ENCODE data around the gene UNC119B. TPM values are rescaled to one million over a fixed set of nuclear protein-coding genes. Genes with fewer than 3 reads are reported as not detected.

The UNC119B gene
- total RNA-seq, 1 donor from 2014 or later, result 24.3 TPM

DNA sequence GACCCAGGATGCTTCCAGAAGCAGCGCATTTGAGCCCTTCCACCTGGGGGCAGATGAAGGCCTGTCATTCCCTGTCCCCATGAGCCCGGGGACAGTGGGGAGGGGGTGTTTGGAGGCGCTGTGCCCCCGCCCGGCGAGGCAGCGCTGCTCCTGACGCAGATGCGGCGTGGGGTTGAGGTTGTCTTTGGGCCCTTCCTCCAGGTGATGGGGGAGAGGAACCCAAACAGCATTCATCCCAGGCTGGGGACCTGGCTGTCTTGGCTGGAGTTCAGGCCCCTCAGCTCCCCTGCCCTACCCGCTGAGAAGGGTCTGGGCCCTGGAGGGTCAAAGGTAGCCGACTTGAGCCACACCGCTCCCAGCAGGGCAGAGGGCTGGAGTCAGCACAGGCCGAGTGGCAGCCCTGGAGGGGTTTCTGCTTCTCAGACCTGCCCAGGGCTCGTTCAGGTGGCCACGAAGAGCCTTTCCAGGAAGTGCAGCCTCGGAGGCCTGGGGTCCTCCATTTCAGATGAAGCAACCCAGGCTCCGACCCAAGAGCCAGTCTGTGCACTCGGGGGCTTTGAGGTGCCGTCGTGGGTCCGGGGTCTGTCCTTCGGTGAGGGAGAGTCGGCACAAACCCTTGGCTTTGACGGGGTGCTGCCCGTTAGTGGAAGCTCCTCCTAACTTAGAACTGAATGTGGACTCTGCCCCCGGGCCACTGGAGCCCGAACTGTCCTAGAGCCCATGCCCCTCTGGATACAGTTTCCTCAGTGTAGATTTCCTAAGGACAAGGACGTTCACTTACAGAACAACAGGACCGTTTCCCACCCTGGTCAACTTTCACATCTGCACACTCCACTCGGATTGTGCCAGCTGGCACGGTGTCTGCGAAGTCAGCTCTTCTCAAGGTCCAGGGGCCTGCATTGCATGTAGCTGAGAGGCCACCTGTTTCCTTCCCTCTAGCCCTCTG lies 31.5 kb downstream of the UNC119B start:
- H3K4me1 ChIP-seq (ENCODE audit: insufficient read depth, low read length), result no peaks in the 10 kb centered on the region
- no peak overlapping the region for H3K4me3 ChIP-seq (ENCODE audit: insufficient read depth, low read depth, low read length)
- Mint-ChIP-seq H3K27me3 (ENCODE audit: low read depth, unreplicated experiment) (no peaks in the 10 kb centered on the region), H3K9me3 (ENCODE audit: unreplicated experiment) (no peaks in the 10 kb centered on the region), H3K4me3 (ENCODE audit: unreplicated experiment) (no peak overlapping the region), H3K4me1 (ENCODE audit: low read depth, unreplicated experiment) (no peaks in the 10 kb centered on the region), H3K36me3 (ENCODE audit: low read depth, unreplicated experiment) (no peaks in the 10 kb centered on the region), H3K27ac (ENCODE audit: unreplicated experiment) (no peak overlapping the region)
- H3K27ac ChIP-seq (ENCODE audit: low read depth, low read length), result no peak overlapping the region
- no peak overlapping the region for H2AFZ ChIP-seq (ENCODE audit: low read depth, low read length)
- H4K20me1 ChIP-seq (ENCODE audit: insufficient read depth, low read length), result no peaks in the 10 kb centered on the region
- H3K36me3 ChIP-seq (ENCODE audit: insufficient read depth, low read length), result no peaks in the 10 kb centered on the region
- no peaks in the 10 kb centered on the region for H3K79me2 ChIP-seq (ENCODE audit: insufficient read depth, low read length)
- no peaks in the 10 kb centered on the region for H3K27me3 ChIP-seq (ENCODE audit: insufficient read depth, low read length)
- no peak overlapping the region for H3K4me2 ChIP-seq (ENCODE audit: low read length)
- no peak overlapping the region for H3K9ac ChIP-seq (ENCODE audit: low read length)
- FAIRE-seq (no peak), DNase-seq (ENCODE audit: low read depth) (no peak)
- TF ChIP-seq, protein P1, sequence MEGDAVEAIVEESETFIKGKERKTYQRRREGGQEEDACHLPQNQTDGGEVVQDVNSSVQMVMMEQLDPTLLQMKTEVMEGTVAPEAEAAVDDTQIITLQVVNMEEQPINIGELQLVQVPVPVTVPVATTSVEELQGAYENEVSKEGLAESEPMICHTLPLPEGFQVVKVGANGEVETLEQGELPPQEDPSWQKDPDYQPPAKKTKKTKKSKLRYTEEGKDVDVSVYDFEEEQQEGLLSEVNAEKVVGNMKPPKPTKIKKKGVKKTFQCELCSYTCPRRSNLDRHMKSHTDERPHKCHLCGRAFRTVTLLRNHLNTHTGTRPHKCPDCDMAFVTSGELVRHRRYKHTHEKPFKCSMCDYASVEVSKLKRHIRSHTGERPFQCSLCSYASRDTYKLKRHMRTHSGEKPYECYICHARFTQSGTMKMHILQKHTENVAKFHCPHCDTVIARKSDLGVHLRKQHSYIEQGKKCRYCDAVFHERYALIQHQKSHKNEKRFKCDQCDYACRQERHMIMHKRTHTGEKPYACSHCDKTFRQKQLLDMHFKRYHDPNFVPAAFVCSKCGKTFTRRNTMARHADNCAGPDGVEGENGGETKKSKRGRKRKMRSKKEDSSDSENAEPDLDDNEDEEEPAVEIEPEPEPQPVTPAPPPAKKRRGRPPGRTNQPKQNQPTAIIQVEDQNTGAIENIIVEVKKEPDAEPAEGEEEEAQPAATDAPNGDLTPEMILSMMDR (IDR thresholded peaks at IDR 0.05; ENCODE audit: insufficient read depth, low read depth, low read length), result no peak
- no peak for TF ChIP-seq EZH2 (IDR thresholded peaks at IDR 0.05; ENCODE audit: insufficient read depth, low read length)
- H3K9me3 ChIP-seq (ENCODE audit: insufficient read depth, low read depth, low read length), result no peaks in the 10 kb centered on the region

DNA sequence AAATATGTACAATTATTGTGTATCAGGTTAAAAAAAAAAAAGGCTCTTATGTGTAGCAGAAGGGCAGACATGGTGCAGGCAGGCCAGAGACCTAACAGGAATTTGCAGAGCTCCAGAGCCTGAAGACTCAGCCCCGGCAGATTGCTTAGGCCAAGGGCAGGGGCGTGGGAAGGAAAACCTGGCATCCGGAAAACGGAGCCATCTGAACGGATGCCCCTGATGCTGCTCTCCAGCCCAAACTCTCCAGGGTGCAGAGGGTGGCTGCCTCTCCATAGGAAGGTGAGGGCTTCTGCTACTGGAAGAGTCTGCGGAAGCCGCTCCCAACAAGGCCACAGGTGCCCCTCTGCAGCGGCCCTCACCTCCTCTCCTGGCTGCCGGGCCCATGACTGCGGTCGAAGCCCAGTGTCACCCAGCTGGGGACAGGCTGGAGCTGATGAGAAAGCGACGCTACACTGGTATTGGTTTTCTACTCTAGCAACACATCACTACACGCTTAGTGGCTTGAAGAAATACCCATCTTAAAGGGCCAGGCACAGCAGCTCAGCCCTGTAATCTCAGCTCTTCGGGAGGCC lies 34.8 kb downstream of the UNC119B start:
- Histone ChIP-seq H3K9ac (ENCODE audit: low read length) (no peak overlapping the region), H3K27ac (ENCODE audit: low read depth, low read length) (no peak overlapping the region), H3K4me3 (ENCODE audit: insufficient read depth, low read depth, low read length) (no peak overlapping the region), H3K9me3 (ENCODE audit: insufficient read depth, low read depth, low read length) (no peaks in the 10 kb centered on the region), H3K36me3 (ENCODE audit: insufficient read depth, low read length) (no peaks in the 10 kb centered on the region), H3K4me2 (ENCODE audit: low read length) (no peak overlapping the region), H3K4me1 (ENCODE audit: insufficient read depth, low read length) (no peaks in the 10 kb centered on the region), H2AFZ (ENCODE audit: low read depth, low read length) (no peak overlapping the region), H3K27me3 (ENCODE audit: insufficient read depth, low read length) (no peaks in the 10 kb centered on the region), H3K79me2 (ENCODE audit: insufficient read depth, low read length) (no peaks in the 10 kb centered on the region), H4K20me1 (ENCODE audit: insufficient read depth, low read length) (no peaks in the 10 kb centered on the region)
- no peaks in the 10 kb centered on the region for H3K9me3 Mint-ChIP-seq (ENCODE audit: unreplicated experiment)
- no peaks in the 10 kb centered on the region for H3K27me3 Mint-ChIP-seq (ENCODE audit: low read depth, unreplicated experiment)
- H3K4me1 Mint-ChIP-seq (ENCODE audit: low read depth, unreplicated experiment), result no peaks in the 10 kb centered on the region
- no peak for DNase-seq (ENCODE audit: low read depth)
- peaks cover 2% of the 10 kb centered on the region for H3K36me3 Mint-ChIP-seq (ENCODE audit: low read depth, unreplicated experiment)
- no peak overlapping the region for H3K4me3 Mint-ChIP-seq (ENCODE audit: unreplicated experiment)
- H3K27ac Mint-ChIP-seq (ENCODE audit: unreplicated experiment), result no peak overlapping the region
- no peak for TF ChIP-seq EZH2 (IDR thresholded peaks at IDR 0.05; ENCODE audit: insufficient read depth, low read length)
- FAIRE-seq, result no peak

DNA sequence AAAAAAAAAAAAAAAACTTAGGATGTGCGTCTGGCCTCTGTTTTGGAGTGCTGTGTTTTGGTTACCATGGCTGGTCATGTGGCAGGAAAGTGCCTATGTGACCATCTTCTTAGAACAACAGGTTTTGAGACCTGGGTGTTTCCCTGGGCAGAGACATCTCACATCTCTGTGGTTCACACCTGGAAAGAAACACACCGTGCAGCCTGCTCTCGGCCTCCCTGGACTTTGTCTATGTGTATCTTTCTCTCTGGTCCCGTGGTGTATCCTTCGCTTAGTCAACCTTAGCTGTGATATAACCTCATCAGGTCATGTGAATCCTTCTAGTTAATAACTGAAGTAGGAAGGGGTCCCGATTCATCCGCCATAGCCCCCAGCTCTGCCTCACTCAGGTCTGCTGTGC lies 38.0 kb downstream of the UNC119B start:
- H3K79me2 ChIP-seq (ENCODE audit: insufficient read depth, low read length), result no peaks in the 10 kb centered on the region
- no peaks in the 10 kb centered on the region for H3K9me3 ChIP-seq (ENCODE audit: insufficient read depth, low read depth, low read length)
- DNase-seq (ENCODE audit: low read depth) (no peak), FAIRE-seq (no peak)
- H4K20me1 ChIP-seq (ENCODE audit: insufficient read depth, low read length), result no peaks in the 10 kb centered on the region
- H2AFZ ChIP-seq (ENCODE audit: low read depth, low read length), result no peak overlapping the region
- H3K4me3 ChIP-seq (ENCODE audit: insufficient read depth, low read depth, low read length), result no peak overlapping the region
- no peaks in the 10 kb centered on the region for H3K27me3 Mint-ChIP-seq (ENCODE audit: low read depth, unreplicated experiment)
- H3K4me3 Mint-ChIP-seq (ENCODE audit: unreplicated experiment), result no peak overlapping the region
- no peaks in the 10 kb centered on the region for H3K27me3 ChIP-seq (ENCODE audit: insufficient read depth, low read length)
- no peaks in the 10 kb centered on the region for H3K9me3 Mint-ChIP-seq (ENCODE audit: unreplicated experiment)
- H3K9ac ChIP-seq (ENCODE audit: low read length), result no peak overlapping the region
- H3K27ac Mint-ChIP-seq (ENCODE audit: unreplicated experiment), result no peak overlapping the region
- TF ChIP-seq, protein P1 (IDR thresholded peaks at IDR 0.05; ENCODE audit: insufficient read depth, low read depth, low read length), result no peak
- TF ChIP-seq EZH2 (IDR thresholded peaks at IDR 0.05; ENCODE audit: insufficient read depth, low read length), result no peak
- H3K4me1 ChIP-seq (ENCODE audit: insufficient read depth, low read length), result no peaks in the 10 kb centered on the region
- no peak overlapping the region for H3K27ac ChIP-seq (ENCODE audit: low read depth, low read length)
- H3K36me3 Mint-ChIP-seq (ENCODE audit: low read depth, unreplicated experiment), result peaks cover 2% of the 10 kb centered on the region
- no peaks in the 10 kb centered on the region for H3K4me1 Mint-ChIP-seq (ENCODE audit: low read depth, unreplicated experiment)
- no peak overlapping the region for H3K4me2 ChIP-seq (ENCODE audit: low read length)
- H3K36me3 ChIP-seq (ENCODE audit: insufficient read depth, low read length), result no peaks in the 10 kb centered on the region
